T1000 (cell line): ENCODE data around the gene MYO5C.
"Not testable (repeated sequence)": the region's sequence is repeated elsewhere in the genome, so short reads cannot be mapped to it uniquely, and the experiment has no call there.

Source experiments
- DNase-seq: peaks from one replicate; lab custom pipeline; 2025; ENCODE audit warnings: mixed read lengths; lab: John Stamatoyannopoulos, UW

The MYO5C gene

DNA sequence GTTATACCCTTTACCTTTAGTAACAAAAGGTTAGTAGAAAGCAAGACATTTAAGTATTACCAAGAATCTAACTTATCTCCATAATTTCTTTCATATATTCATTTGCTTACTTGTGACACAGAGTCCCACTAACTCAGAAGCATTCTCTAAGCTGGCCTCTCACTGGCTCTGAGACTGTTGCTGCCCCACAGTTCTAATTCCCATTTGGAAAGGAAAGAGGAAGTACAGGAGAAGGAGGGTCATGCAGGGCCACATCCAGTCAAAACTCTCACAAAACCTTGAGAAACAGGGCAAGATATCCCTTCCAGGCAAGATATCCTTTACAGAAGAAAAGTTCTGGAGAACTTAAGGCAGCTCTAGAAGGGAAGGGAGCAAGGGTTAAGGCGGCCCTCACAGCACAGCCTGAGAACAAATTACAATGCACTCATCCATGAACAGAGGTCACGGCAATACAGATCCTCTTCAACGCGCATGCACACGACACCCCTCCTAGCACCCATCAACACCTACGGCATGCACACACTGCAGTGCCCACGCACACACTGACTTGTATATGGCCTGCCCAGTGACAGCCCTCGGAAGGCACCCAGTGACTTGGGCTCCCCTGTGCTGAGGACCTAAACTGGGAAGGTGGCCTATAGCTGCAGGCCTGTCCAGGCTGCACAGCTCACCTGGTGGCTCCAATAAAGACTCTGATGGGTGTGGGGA is 13.0 kb upstream of the MYO5C start:
- DNase-seq, result no peak

DNA sequence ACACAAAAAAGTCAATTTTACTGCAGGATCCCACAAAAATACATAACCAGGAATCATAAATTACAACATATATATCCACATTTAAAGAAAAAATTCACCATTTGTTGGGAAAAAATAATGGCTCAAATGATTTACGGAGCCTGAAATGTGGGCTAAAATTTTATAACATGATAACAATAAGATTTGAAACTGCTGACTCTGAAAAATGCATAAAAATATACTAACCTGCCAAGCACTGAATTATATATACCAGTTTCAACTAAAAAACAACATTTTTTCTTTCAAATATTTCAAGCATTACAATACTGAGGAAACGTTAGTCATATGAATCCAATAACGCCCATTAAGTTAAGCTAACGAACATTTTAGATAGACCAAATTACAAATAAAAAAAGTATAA is 12.2 kb upstream of the MYO5C start:
- no peak for DNase-seq

DNA sequence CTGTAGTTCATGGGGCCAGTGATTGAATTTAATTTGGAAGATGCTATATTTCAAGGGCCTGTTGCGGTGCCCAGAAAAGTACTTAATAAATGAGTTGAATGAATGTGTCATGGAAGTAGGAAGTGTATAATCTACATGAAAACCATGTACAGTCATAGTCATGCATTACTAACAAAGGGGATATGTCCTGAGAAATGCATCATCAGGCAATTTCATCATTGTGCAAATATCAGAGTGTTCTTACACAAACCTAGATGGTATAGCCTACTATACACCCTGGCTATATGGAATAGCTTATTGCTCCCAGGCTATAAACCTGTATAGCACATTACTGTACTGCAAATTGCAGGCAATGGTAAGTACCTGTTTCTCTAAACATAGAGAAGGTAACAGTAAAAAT is 10.7 kb upstream of the MYO5C start:
- DNase-seq, result no peak

DNA sequence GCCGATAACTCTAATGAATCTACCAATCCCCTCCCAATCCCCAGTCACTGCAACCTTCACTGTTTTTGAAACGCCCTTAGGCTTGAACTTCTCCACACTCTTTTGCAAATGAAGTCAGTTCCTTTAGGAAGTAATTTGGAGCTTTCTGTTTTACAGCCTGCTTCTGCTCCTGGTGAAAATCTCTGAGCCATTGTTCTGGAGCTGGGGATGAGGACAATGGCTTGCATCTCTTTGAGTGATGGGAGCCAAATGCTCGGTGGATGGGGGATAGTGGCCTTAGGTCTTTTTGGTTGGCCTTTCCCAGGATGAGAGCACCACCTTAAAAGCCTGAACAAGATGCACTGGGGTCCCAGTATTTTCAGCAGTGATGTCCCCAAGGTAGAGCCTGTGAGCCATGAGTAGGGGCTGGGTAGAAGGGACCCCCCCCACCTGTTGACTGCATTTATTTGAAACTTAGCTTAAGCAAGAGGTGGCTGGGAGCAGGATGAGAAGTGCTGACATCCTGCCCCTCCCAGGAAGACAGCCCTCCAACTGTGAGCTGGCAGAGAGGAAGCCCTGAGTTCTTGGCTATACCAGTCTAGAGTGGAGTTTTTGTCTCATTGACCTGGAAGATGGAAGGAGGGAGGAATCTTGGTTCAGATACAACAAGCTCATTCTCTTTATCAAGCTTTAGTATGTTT is 7.6 kb upstream of the MYO5C start:
- DNase-seq, result no peak

DNA sequence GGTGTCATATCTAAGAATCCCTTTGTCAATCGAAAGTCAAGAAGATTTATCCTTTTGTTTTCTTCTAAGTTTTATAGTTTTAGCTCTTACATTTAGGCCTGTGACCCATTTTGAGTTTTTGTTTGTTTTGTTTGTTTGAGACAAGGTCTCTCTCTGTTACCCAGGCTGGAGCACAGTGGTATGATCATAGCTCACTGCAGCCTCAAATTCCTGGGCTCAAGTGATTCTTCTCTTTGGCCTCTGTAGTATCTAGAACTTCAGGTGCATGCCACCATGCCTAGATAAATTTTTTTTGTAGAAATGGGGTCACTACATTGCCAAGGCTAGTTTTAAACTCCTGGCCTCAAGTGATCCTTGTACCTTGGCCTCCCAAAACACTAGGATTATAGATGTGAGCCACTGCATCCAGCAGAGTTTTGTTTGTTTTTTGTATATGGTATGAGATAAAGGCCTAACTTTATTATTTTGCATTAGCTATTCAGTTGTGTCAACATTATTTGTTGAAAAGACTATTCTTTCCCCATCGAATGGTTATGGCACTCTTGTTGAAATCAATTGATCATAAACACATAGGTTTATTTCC is 5.8 kb upstream of the MYO5C start:
- DNase-seq, result no peak

DNA sequence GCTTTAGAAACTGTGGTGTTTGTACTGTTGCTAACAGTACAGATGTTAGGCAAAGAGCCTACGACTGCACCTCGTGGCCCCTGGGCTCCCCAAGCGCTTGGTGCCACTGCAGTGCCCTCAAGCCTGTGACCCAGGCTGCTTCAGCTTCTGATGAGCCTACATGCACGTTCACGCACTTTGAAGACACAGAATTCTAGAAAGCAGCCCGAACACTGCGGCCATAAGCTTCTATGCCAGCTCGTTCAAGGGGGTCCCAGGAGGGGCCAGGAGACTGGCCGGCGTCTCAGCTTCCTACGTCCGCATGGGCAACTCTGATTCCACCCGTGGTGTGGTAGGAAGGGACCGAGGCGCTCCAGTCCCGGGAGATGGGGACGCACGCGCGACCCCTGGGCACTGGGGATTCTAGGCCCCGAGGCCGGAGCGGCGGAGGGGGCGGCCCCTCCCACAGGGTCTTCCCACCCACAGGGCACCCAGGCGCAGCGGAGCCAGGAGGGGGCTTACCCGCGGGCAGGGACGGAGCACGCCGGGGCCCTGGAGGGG is 653 bp downstream of the MYO5C start:
- no peak for DNase-seq

DNA sequence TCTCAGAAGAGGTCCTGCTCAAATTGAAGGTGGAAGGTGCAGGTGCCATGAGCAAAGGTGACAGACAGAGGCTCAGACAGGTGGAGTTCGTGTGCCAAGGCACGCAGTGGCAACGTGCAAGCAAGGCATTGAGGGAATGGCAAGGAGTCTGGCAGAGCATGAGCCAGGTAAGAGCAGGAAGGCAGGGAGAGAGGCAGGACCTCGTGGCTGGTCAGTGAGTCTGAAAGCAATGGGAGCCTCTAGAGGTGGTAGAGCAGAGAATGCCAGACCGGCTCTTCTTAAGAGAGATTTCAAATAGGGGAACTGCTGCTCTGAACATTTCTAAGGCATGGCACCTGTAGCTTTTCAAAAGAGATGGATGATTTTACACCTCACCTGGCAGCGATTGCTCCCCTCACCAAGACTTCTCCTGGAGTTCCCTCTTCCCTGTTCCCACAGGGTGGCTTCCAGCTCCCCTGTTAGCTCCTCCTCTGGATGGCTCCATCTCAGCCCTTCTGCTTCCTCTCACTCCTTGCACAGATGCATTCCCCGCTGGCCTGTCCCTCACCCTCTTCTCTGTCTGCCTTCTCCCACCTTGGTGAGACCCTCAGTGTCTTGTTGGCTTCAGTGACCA is 2.7 kb downstream of the MYO5C start:
- DNase-seq, result no peak

DNA sequence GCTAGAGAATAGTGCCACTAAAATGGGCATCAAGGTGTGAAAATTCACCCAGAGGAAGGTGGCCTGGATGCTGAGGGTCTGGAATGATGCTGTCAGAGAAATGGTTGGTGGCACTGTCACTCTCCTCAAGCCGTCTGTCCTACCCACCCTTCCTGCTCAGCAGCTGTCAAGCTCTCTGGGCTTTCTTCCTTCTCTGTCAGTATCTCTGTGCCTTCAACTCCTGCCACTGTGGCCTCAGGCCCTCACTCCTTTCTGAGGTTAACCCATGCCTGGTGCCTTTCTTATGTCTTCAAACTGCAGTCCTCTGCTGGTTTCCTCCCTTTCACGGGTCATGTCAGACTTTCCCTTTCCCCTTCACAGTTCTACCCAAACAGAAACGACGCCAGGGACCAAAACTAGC is 4.4 kb downstream of the MYO5C start:
- no peak for DNase-seq

DNA sequence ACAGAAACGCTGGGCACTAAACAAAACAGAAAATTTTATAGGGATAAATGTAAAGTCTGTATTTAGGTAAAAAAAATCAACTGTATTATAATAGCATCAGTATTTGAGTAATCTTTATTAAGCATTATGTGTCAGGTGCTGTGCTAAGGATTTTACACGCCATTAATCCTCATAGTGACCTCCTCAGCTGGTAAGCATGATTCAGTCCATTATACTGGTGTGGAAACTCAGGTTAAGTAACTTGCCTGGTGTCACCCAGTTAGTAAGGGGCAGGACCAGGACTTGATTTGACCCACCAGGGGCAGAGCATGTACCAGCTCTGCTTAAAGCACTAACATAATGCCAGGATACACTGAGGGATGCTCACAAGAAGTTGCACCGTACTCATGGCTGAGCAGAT is 4.8 kb downstream of the MYO5C start:
- DNase-seq, result no peak

DNA sequence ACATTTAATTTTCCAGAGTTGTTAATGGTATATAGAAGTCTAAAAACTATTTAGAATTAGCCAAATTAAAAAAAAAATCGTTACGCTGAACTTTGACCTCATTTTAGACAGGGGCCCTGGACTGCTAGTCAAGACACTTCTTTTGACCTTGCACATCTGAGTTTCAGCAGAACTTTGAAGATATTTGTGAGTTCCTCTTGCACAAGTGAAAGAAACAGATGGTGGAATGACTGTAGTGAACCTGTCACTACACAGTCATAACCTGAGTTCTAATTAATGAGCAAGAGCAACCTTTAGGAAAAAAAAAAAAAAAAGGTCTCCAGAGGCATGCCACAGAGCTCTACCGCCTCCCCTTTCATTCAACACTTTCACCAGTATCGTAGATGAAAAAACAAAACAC is 5.3 kb downstream of the MYO5C start:
- DNase-seq, result no peak

DNA sequence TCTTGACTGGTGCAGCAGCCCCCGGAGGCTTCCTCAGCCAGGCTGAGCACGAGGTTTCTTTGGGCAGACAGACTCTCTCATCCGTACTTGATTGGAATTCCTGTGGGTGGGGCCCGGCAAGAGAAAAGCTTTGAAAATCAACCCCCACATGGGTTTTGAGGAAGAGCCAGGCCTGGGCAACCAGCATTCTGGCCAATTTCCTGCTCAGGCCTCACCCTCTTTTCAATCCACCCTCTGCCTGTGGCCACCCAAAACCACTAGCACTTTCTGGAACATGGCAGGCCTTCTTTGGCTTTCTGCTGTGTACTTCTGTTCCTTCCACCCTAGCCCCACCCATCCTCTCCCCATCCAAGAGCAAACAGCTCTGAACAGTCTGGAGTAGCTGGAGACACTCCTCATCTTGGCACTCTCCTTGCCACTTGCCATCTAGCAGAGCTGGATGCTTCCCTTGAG is 5.9 kb downstream of the MYO5C start:
- no peak for DNase-seq

DNA sequence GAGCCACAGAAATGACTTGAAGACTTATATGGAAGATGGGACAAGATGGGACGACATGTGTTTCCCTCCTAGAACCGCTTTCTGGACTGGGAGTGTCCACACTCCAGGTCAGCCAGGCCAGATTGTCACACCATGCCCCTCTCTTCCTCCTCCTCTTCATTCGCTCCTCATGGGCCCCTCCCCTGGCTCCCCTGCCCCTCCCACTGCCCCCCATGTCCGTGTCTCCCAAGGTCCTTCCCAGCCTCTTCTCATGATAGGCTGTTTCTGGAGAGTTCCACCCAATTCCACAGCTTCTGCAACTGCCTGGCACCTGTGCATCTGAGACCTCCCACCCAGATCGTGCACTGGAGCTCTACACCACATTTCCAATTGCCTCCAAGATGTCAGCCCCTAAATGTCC is 6.6 kb downstream of the MYO5C start:
- no peak for DNase-seq

DNA sequence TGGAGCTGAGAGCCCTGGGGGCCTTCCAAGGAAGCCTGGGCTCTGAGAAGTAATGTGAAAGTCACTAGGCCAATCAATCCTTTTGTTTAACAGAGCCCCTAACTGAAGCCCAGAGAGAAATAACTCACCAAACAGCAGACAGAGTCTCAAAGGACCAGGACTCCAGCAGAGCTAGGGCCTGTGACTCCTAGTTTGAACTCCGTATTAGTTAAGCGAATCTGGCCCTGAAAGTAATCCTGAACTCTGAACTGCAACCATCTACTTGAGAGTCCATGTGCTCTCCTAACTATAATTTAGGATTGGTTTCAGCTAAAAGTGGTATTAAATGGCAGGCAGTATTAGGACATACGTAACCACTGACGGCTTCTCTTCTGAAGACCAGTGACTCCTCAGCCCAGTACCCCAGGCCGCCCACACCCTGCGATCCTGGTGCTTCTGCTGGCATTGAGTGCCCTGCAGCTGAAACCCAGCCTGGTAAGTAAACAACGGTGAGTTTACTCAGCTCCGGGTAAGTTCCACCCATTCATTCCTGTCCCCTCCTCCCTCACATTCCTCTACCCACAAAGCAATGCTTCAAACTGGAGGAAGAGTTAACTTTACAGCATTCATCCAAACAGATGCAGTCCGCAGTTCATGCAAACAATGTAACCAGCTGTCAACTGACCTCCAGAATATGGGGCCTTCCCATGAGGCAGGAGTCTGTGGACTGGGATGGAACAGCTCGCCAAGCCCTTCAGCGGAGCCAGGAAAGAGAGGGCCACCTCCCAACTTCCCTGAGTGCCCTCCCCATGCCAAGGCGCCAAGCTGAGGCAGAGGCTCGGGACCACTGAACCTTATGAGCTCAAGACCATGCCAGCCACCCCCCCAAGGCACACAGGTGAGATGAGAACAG is 7.3 kb downstream of the MYO5C start:
- DNase-seq, result peak; percentile 12

DNA sequence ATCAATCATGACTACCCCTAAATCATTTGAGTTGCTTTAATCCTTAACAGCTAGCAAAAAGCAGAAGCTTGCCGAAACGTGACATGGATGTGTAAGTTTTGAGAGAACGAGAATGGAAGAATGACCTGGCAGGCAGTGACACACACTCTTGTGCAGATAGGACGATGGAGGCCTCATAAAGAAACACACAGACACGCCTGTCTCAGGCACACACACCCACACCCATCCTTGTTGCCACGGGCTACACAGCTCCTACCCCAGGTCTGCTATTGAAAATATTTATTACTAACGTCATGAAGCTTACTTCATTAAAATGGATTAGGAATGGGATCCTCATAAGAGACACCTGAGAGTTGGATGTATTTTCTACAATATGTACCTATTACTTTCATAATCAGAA is 8.5 kb downstream of the MYO5C start:
- no peak for DNase-seq

DNA sequence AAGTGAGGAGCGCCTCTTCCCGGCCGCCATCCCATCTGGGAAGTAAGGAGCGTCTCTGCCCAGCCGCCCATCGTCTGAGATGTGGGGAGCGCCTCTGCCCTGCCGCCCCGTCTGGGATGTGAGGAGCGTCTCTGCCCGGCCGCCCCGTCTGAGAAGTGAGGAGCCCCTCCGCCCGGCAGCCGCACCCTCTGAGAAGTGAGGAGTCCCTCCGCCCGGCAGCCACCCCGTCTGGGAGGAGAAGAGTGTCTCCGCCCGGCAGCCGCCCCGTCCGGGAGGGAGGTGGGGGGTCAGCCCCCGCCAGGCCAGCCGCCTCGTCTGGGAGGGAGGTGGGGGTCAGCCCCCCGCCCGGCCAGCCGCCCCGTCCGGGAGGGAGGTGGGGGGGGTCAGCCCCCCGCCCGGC is 9.7 kb downstream of the MYO5C start:
- DNase-seq, result not testable (repeated sequence)

DNA sequence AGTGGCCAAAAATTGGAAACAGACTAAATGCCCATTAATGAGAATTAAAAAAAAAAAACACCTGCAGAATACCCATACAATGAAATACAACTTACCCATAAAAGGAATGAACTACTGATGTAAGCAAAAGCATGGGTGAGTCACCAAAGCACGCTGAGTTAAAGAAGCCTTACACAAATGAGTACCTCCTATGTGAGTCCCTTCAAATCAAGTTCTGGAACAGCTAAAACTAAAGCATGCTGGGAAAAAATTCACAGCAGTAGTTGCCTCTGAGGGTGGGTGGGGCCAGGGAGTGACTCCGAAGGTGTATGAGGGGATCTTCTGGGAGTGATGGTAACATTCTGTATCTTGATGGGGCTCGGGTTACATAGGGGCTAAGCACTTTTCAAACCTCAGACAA is 11.4 kb downstream of the MYO5C start:
- DNase-seq, result no peak

DNA sequence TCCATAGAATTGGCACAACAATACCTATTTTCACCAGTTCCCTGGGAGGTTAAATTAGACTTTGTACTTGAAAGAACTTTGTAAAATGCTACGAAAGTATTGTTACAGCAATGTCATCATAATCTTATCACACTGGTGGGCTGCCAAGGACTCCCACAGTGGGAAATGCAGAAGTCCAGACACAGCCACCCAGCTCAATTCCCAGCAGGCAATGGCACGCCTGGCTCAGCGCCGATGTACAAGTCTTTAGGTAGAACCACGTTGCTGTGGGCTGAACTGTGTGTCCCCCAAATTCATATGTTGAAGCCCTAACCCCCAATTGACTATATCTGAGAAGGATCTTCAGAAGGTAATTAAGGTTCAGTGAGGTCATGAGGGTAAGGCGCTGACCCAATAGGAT is 12.3 kb downstream of the MYO5C start:
- DNase-seq, result no peak

DNA sequence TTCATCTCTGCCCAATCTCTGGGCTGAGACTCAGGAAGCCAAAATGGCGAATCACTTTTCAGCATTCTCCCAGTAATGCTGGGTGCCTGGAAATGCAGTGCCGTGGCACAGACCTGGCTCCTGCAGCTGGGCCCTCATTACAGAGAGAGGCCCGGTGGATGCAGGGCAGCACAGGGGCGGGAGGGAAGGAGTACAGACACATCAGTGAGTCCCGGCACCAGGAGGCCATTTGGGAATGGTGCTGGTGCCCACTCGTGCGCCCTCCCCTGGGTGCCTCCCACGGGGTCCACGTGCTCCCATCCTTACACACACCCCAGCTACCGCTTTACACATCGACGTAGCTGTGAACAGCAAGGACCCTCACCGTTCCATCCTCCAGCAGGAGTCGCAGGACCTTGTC is 13.2 kb downstream of the MYO5C start:
- DNase-seq, result no peak

DNA sequence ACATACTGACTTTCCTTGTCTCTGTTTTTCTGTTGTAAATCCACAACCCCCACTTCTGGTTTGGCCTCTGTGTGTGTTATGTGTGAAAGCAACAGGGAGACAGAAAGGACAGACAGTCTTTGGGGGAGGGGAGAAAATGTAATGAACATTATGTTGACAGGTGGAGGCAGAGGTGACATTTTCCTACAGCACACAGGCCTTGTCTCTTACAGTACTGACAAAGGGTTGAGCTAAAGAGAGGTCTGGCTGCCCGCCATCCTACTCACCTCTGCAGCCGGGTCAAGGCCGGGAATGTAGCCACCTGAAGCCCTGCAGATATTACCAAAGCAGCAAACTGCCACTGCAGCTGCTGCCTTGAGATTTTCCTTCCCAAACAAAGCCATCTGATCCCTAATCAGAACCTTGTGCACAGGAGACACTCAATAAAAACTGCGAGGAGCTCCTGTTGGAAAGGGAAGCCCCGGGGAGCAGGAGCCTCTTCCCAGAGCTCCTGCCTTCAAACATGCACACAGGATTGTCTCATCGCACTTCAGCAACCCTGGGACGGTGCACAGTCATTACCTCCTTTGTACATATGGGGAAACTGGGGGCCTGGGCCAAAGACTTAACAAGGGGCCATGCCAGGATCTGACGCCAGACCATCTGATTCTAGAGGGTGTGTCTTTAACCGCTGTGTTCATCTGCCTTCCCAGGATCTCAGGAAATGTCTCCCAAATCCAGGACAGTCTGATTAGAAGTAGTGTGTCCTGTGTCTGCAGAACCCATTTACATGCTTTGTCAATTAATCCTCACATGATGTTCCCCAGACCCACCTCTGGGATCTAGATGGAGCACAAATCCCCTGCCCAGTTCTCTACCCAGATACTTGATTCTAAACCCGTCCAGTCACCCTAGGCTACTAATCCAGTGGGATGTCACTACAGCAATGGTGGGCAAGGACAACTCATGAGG is 14.2 kb downstream of the MYO5C start:
- DNase-seq, result no peak

DNA sequence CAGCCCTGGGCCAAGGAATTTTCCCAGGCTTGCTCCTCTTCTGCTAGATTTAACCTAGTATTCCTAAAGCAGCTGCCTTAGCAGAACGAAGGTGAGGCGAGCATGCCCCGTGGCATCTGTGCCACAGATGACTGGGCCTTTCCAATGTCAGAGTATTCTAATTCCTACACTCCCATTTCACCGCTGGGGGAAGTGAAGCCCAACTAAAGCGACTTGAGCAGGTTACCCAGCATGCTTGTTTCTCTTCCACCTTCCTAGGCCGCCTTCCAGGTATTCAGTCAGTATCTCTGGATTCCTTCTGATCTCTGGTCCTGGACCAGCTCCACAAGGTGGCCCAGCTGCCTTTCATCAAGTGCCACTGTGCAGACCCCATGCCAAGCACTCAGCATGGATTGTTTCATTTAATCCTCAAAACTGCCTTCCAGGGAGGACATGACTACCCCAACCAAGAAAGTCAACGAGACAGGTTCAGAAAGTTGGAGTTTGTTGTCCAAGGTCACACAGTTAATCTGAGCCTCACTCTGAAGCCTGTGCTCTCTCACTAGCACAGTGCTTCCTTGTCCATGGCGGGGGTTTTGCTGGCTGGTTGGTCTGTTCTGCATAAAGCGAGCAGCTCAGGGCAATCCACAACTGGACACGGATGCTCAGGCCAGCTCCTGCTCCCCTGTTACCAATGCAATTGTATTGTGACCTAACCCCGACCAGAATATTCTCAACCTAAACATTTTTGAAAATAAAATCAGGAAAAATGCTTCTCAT is 15.1 kb downstream of the MYO5C start:
- DNase-seq, result no peak
